Mammary epithelial cell (primary cell): ENCODE results near the gene ARHGEF19.

Experiments
- EZH2 ChIP-seq: IDR thresholded peaks from 2 replicates; pipeline ENCODE4 v1.6.1; 2012; ENCODE audit warnings: low read length, inconsistent platforms, borderline replicate concordance
- TF ChIP-seq, protein P1 (sequence below), 2 donors: IDR thresholded peaks in 1 of 2; conservative IDR thresholded peaks in 1 of 2; 2 replicates each; pipeline ENCODE4 v1.5.1; 2011 to 2012; ENCODE audit warnings: inconsistent platforms in 2 of 2, low read length in 2 of 2, mild to moderate bottlenecking in 2 of 2, control low read depth in 1 of 2, low read depth in 1 of 2; ENCODE audit not compliant: insufficient read depth in 1 of 2; ENCODE audit errors: extremely low read depth in 1 of 2

DNA sequence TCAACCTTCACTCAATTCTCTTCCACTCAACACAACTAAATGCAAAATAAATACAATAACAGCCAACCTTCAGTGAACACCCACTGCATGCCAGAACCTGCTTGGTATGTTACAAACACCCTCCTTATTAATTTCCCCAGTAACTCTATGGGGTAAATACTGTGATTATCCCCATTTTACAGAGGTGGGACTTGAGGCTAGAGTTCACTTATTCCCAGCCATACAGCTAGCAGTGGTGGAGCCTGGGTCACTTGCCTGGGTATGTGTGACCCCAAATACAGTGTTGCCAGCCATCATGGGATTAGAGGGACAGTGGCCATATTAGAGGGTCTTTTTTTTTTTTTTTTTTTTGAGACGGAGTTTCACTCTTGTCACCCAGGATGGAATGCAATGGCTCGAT lies 22.9 kb upstream of the ARHGEF19 start:
- TF ChIP-seq, protein P1, sequence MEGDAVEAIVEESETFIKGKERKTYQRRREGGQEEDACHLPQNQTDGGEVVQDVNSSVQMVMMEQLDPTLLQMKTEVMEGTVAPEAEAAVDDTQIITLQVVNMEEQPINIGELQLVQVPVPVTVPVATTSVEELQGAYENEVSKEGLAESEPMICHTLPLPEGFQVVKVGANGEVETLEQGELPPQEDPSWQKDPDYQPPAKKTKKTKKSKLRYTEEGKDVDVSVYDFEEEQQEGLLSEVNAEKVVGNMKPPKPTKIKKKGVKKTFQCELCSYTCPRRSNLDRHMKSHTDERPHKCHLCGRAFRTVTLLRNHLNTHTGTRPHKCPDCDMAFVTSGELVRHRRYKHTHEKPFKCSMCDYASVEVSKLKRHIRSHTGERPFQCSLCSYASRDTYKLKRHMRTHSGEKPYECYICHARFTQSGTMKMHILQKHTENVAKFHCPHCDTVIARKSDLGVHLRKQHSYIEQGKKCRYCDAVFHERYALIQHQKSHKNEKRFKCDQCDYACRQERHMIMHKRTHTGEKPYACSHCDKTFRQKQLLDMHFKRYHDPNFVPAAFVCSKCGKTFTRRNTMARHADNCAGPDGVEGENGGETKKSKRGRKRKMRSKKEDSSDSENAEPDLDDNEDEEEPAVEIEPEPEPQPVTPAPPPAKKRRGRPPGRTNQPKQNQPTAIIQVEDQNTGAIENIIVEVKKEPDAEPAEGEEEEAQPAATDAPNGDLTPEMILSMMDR (conservative IDR thresholded peaks at IDR 0.05 in 1 of 2, IDR thresholded peaks at IDR 0.05 in 1 of 2; ENCODE audit: extremely low read depth in 1 of 2, insufficient read depth in 1 of 2, low read depth in 1 of 2, low read length in 2 of 2), result no peak
- no peak for TF ChIP-seq EZH2
